Lower lobe of right lung (tissue), 2 donors: ENCODE results near the gene UBE3C. TPM values are rescaled to one million over a fixed set of nuclear protein-coding genes. Genes with fewer than 3 reads are reported as not detected.

Experiments
- ATAC-seq, 2 donors: fragments of 200-7000 bp; cut with Tn5 transposase; one replicate each; pipeline ENCODE4 v1.9.1; 2020 to 2022; ENCODE audit warnings: mild to moderate bottlenecking in 2 of 2, moderate library complexity in 2 of 2
- DNase-seq: peaks from one replicate; pipeline ENCODE4 v3.0.0-alpha.2; 2020
- H3K27ac ChIP-seq: fragments of 200-600 bp; one replicate; pipeline ENCODE4 v1.8.0; 2022
- H3K27me3 ChIP-seq: fragments of 200-600 bp; one replicate; pipeline ENCODE4 v1.8.0; 2022; ENCODE audit warnings: low read depth
- H3K36me3 ChIP-seq: fragments of 200-600 bp; one replicate; pipeline ENCODE4 v1.8.0; 2022; ENCODE audit warnings: mild to moderate bottlenecking
- H3K4me1 ChIP-seq: fragments of 200-600 bp; one replicate; pipeline ENCODE4 v1.8.0; 2022
- H3K4me3 ChIP-seq: fragments of 200-600 bp; one replicate; pipeline ENCODE4 v1.8.0; 2022; ENCODE audit warnings: mild to moderate bottlenecking
- H3K9me3 ChIP-seq: fragments of 200-600 bp; one replicate; pipeline ENCODE4 v1.8.0; 2022
- intact Hi-C: fragments of 100-400 bp; cut with DNase I; formaldehyde crosslinking; loops from one replicate; pipeline ENCODE4 v1.11.0; 2022
- total RNA-seq: library from RNA; stranded (reverse); fragmentation: NEBNext Ultra II Directional; extraction: Animal tissue kit (Norgen Biotek cat#: 25700); gene quantifications from one replicate; pipeline ENCODE4 v1.2.1, GENCODE V29; 2021
- TF ChIP-seq, protein P1 (sequence below): fragments of 200-600 bp; IDR thresholded peaks from one replicate; pipeline ENCODE4 v1.8.0; 2022; ENCODE audit warnings: antibody characterized with exemption, mild to moderate bottlenecking
- donor health status: DM: no; HTN: yes; CAD: no; lungs with severe emphysema.

The UBE3C gene
- total RNA-seq, 1 donor from 2014 or later = 55.7 TPM

DNA sequence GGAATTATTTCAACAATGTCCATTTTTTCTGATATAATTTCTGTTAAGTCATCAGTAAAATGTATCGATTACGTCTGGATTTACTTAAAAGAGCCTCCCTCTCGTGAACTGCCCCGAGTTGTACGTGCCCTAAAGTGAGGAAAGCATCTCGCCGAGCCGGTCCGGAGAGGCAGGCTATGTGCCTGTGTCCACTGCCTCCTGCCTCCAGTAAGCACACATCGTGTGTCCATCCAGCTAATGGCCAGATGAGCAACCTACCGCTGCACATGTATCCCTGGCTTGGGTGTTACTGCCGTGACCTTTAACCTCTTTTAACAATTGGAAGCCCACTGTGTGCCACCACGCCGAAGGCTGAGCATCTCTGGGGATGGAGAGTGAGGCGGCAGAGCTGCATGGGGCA is 174.9 kb downstream of the UBE3C start:
- ATAC-seq = no peak
- Histone ChIP-seq H3K36me3 (no peaks in the 10 kb centered on the region), H3K4me1 (peaks cover 5% of the 10 kb centered on the region), H3K9me3 (no peaks in the 10 kb centered on the region), H3K4me3 (no peak overlapping the region), H3K27ac (no peak overlapping the region), H3K27me3 (no peaks in the 10 kb centered on the region)
- intact Hi-C loops = no loop called here
- TF ChIP-seq, protein P1, sequence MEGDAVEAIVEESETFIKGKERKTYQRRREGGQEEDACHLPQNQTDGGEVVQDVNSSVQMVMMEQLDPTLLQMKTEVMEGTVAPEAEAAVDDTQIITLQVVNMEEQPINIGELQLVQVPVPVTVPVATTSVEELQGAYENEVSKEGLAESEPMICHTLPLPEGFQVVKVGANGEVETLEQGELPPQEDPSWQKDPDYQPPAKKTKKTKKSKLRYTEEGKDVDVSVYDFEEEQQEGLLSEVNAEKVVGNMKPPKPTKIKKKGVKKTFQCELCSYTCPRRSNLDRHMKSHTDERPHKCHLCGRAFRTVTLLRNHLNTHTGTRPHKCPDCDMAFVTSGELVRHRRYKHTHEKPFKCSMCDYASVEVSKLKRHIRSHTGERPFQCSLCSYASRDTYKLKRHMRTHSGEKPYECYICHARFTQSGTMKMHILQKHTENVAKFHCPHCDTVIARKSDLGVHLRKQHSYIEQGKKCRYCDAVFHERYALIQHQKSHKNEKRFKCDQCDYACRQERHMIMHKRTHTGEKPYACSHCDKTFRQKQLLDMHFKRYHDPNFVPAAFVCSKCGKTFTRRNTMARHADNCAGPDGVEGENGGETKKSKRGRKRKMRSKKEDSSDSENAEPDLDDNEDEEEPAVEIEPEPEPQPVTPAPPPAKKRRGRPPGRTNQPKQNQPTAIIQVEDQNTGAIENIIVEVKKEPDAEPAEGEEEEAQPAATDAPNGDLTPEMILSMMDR = no peak
- DNase-seq = no peak

DNA sequence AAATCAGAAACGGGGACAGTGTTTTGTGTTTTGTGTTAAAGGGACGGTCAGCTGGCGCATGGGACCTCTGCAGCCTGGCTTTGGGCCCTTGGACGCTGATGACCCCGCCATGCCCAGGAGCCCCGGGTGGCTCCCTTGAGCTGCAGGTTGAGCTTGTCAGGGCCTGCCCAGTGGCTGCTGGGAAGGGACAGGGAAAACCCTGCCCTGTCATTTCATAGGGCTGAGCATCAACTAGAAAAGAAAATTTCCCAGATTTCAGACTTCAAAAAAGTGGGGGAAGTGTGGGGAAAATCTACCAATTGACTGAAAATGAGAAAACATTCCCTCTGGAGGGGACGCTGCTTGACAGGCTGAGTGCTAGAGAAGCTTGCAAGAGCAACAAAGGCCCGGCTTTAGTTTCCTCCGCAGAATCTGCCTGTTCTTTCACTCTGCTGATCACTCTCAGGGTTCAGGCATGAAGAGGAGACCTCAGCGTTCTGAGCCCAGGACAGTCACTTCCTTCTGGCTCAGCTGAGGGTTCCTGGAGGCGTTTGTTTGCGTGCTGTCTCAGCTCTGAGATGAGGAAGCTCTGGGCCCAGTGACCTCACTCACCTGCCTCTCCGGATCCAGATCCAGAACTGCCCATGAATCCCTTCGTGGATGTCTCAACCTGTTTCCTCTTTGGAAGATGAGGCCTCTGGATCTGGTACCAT is 179.4 kb downstream of the UBE3C start:
- H3K27ac ChIP-seq = peak overlapping the region; percentile 58

More for the DNA sequence above, 179.4 kb downstream of the UBE3C start:
- Histone ChIP-seq H3K4me1 (peaks cover 5% of the 10 kb centered on the region), H3K36me3 (no peaks in the 10 kb centered on the region), H3K27me3 (no peaks in the 10 kb centered on the region), H3K9me3 (no peaks in the 10 kb centered on the region), H3K4me3 (no peak overlapping the region)
- TF ChIP-seq, protein P1 = no peak
- intact Hi-C loops = no loop called here
- ATAC-seq = peak; percentile 83 to 86
- DNase-seq = peak; percentile 75

Other genes with a start within 250 kb of the UBE3C start
- gene LMBR1, start 245.7 kb upstream of the UBE3C start, total RNA-seq = 71.1 TPM
- gene NOM1, start 189.2 kb upstream of the UBE3C start, total RNA-seq = 16.9 TPM
- gene MNX1, start 128.3 kb upstream of the UBE3C start, total RNA-seq = 0.74 TPM
- gene DNAJB6, start 198.1 kb downstream of the UBE3C start, total RNA-seq = 103 TPM